Peyer's patch (tissue), 4 donors: ENCODE results near the gene PSMB9. TPM values are rescaled to one million over a fixed set of nuclear protein-coding genes. Genes with fewer than 3 reads are reported as not detected.
"Not testable (repeated sequence)": the region's sequence is repeated elsewhere in the genome, so short reads cannot be mapped to it uniquely, and the experiment has no call there.

Experiments
- DNase-seq, 3 donors: peaks; one replicate each; pipeline ENCODE4 v3.0.0-alpha.2; 2017 to 2019
- H3K27ac ChIP-seq, 4 donors: fragments of 200-600 bp; sonication (generic); one replicate each; pipeline ENCODE4 v1.5.1; 2016 to 2019
- H3K27me3 ChIP-seq, 2 donors: fragments of 200-600 bp; sonication (generic); one replicate each; pipeline ENCODE4 v1.5.1; 2019
- H3K36me3 ChIP-seq, 3 donors: fragments of 200-600 bp; sonication (generic); one replicate each; pipeline ENCODE4 v1.5.1; 2016 to 2019
- H3K4me1 ChIP-seq, 4 donors: fragments of 200-600 bp; sonication (generic); one replicate each; pipeline ENCODE4 v1.5.1; 2016 to 2019
- H3K4me3 ChIP-seq, 4 donors: fragments of 200-600 bp; sonication (generic); 1 replicate in 3 of 4; 2 replicates in 1 of 4; pipeline ENCODE4 v1.5.1; 2016 to 2019; ENCODE audit warnings: mild to moderate bottlenecking in 1 of 4
- H3K9me3 ChIP-seq, 4 donors: fragments of 200-600 bp; sonication (generic); one replicate each; pipeline ENCODE4 v1.5.1; 2016 to 2019; ENCODE audit warnings: mild to moderate bottlenecking in 1 of 4
- CTCF ChIP-seq, 6 experiments: fragments of 450-650 bp in 4 of 6; fragments of 200-600 bp in 2 of 6; sonication (generic) in 1 of 6; IDR thresholded peaks; one replicate each; pipeline ENCODE4 v1.5.1; 2017 to 2019; ENCODE audit warnings: antibody characterized with exemption in 6 of 6, mild to moderate bottlenecking in 3 of 6, moderate library complexity in 1 of 6
- POLR2A ChIP-seq, 2 donors: fragments of 450-650 bp; IDR thresholded peaks; one replicate each; pipeline ENCODE4 v1.5.1; 2017; ENCODE audit warnings: antibody characterized with exemption in 2 of 2, mild to moderate bottlenecking in 2 of 2, moderate library complexity in 2 of 2
- total RNA-seq, 4 donors: library from RNA; depleted of rRNA; stranded (reverse); fragments of >200 nt; gene quantifications; one replicate each; pipeline ENCODE4 v1.1.0, GENCODE V29; 2016

Gene PSMB9
- total RNA-seq, 4 donors from 2014 or later = 53.5 to 124 (median 80.9) TPM

- TF ChIP-seq CTCF (IDR thresholded peaks at IDR 0.05) = no peak
- no peak for TF ChIP-seq POLR2A (IDR thresholded peaks at IDR 0.05)
- Histone ChIP-seq H3K27me3 (no peaks in the 10 kb centered on the region), H3K4me1 (no peaks in the 10 kb centered on the region), H3K36me3 (no peaks in the 10 kb centered on the region), H3K9me3 (no peaks in the 10 kb centered on the region), H3K4me3 (no peak overlapping the region), H3K27ac (no peak overlapping the region)
- no peak for DNase-seq
These were observed 25.7 kb downstream of the PSMB9 start for GRCh38 chr6:32879691-32880090.

GRCh38 chr6:32880962-32881361 lies 27.0 kb downstream of the PSMB9 start:
- not testable (repeated sequence) for H3K9me3 ChIP-seq, H3K36me3 ChIP-seq, H3K27ac ChIP-seq, DNase-seq, H3K27me3 ChIP-seq, H3K4me1 ChIP-seq, H3K4me3 ChIP-seq

DNA sequence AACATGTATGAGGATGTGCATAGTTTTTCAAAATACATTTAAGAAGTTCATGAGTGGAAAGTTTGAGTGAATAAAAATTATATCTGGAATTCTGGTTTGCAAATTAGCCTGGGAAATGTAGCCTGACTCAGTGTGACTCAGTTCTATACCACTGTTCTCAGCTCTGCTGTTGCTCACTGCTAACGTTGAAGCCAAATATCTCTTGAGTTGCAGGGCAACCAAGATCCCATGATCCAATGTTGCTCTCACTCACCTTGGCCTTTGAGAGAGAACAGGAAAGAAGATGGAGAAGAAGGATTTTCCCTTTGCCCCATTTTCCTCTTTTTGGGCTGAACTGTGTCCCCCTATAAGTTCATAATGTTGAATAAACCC lies 28.9 kb downstream of the PSMB9 start:
- Histone ChIP-seq H3K4me1 (peaks cover 0 to 7% (median 0%) of the 10 kb centered on the region in 4 donors), H3K4me3 (no peak overlapping the region), H3K27ac (no peak overlapping the region), H3K27me3 (no peaks in the 10 kb centered on the region), H3K9me3 (no peaks in the 10 kb centered on the region), H3K36me3 (no peaks in the 10 kb centered on the region)
- TF ChIP-seq POLR2A (IDR thresholded peaks at IDR 0.05) = no peak
- no peak for TF ChIP-seq CTCF (IDR thresholded peaks at IDR 0.05)
- no peak for DNase-seq

DNA sequence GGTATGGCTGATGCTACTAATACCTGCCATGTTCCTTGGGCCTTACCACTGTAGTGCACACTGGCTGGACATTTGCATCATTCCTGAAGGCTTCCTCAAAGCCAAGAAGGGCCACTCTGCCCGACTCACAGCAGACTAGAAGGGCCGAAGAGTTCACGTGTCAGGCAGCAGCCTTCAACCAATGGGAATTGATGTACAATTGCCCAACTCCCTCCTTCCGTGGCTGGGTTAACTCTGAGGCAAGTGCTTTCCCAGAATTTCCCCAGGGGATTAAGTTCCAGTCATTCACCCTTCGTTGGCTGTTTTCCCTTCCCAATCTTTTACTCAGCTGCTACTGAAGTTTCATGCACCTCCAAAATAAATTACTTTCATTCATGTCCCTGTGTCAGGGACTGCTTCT lies 29.8 kb downstream of the PSMB9 start:
- Histone ChIP-seq H3K9me3 (no peaks in the 10 kb centered on the region), H3K27me3 (no peaks in the 10 kb centered on the region), H3K27ac (no peak overlapping the region), H3K4me3 (no peak overlapping the region), H3K4me1 (peaks cover 0 to 7% (median 0%) of the 10 kb centered on the region in 4 donors), H3K36me3 (no peaks in the 10 kb centered on the region)
- DNase-seq = no peak
- TF ChIP-seq POLR2A (IDR thresholded peaks at IDR 0.05) = no peak
- no peak for TF ChIP-seq CTCF (IDR thresholded peaks at IDR 0.05)

DNA sequence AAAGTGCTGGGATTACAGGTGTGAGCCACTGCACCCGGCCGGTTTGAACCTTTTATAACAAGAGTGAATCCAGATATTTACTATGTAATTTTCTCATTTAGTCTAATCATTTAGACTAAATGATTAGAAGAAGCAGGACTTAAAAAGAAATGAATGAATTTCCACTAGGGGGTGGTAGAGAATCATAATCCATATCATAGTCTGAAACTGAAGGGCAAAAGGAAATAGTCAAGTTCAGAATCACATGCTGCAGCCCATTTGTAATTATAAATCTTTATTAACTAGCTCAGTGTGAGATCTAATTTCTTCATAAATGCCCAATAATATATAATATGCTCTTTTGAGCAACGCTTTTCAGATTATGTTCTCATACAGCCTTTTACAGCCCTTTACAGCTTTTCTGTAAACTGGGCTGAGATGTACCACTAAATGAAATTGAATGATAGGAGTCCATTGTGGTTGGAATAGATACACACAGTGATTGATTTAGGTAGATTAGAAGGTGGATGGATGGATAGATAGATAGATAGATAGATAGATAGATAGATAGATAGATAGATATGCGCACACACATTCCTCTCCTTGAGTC lies 31.8 kb downstream of the PSMB9 start:
- H3K9me3 ChIP-seq = no peaks in the 10 kb centered on the region
- no peaks in the 10 kb centered on the region for H3K27me3 ChIP-seq
- peaks cover 0 to 7% (median 0%) of the 10 kb centered on the region in 4 donors for H3K4me1 ChIP-seq
- no peaks in the 10 kb centered on the region for H3K36me3 ChIP-seq
- no peak for DNase-seq
- H3K4me3 ChIP-seq = no peak overlapping the region
- peak; percentile 45 to 88 (median 84) for TF ChIP-seq CTCF (IDR thresholded peaks at IDR 0.05)
- TF ChIP-seq POLR2A (IDR thresholded peaks at IDR 0.05) = no peak
- H3K27ac ChIP-seq = no peak overlapping the region

DNA sequence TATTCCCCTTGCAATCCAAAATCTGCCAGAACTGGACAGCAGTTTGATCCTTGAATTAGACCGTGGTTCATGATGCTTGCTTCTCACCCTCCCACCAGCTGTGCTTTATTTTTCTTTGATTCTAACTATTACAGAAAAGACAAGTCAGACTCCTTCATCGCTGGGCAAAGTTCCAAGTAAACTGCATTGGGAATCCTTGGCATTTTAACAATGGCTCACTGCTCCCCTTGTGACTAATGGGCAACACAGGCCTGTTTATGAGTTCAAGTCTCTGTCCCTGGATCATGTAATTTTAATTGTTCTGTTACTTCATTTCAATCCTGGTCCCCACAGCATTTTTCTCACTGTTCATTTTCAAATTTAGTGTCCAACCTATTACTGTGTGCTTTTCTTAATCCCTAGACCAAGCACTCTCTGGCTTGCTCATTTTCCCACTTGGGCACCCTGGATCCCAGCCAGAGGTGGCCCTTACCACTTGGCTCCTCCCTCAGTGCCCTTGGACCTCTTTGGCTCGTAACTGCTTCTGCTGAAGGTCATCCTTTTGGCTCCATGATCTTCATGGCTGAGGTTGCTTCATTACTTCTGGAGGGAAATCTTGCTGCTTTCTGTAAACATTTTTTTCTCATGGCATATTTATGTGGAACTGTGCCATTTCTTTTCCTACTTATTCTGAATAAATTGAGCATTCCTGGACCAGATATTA lies 32.8 kb downstream of the PSMB9 start:
- Histone ChIP-seq H3K27me3 (no peaks in the 10 kb centered on the region), H3K4me1 (peaks cover 0 to 7% (median 0%) of the 10 kb centered on the region in 4 donors), H3K4me3 (no peak overlapping the region), H3K36me3 (no peaks in the 10 kb centered on the region), H3K9me3 (no peaks in the 10 kb centered on the region), H3K27ac (no peak overlapping the region)
- DNase-seq = peak in 1 of 3 donors; percentile 56
- TF ChIP-seq POLR2A (IDR thresholded peaks at IDR 0.05) (no peak), CTCF (IDR thresholded peaks at IDR 0.05) (peak in 1 of 6 experiments; percentile 5)
